ENCODE results near the gene TSSK6.
"Not testable (repeated sequence)": the region's sequence is repeated elsewhere in the genome, so short reads cannot be mapped to it uniquely, and the experiment has no call there.

Gene TSSK6

DNA sequence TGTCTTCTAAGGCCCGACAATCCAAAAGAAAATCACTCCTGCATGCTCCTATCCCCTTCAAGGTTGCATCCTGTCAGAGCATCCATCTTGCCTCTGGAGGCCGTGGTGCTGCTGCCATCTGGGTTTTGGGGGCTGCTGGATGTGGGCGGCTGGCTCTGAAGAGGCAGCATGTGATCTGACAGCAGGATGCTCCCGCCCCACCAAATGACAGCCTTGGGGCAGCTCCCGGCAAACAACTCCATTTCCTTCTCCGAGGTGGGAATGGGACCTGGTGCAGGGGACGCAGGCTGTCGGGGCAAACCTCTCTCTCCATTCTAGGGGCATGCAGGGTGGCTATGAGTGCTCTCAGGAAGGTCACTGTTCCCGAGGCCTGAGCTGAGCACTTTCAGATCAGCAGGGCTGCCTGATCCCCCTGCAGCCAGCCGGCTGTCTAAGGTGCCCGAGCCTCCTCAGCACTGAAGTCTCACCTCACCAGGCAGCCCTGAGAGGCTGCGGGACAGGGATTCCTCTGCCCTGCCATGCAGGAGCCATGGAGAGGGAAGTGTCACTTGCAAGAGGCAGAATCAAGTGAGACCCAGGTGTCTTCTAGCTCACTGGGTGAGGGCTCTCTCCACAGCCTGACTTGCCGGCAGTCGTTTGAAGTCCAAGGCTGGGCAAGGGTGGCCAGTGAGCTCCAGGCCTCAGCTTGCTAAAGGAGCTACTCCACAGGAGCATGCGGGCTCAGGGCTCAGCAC, 28.8 kb downstream of the TSSK6 start:
- DNase-seq, result no peak

- DNase-seq, result no peak
Observed at GRCh38 chr19:19485998-19486290, 29.4 kb downstream of the TSSK6 start.

GRCh38 chr19:19485161-19485997, 30.0 kb downstream of the TSSK6 start:
- DNase-seq, result no peak

DNA sequence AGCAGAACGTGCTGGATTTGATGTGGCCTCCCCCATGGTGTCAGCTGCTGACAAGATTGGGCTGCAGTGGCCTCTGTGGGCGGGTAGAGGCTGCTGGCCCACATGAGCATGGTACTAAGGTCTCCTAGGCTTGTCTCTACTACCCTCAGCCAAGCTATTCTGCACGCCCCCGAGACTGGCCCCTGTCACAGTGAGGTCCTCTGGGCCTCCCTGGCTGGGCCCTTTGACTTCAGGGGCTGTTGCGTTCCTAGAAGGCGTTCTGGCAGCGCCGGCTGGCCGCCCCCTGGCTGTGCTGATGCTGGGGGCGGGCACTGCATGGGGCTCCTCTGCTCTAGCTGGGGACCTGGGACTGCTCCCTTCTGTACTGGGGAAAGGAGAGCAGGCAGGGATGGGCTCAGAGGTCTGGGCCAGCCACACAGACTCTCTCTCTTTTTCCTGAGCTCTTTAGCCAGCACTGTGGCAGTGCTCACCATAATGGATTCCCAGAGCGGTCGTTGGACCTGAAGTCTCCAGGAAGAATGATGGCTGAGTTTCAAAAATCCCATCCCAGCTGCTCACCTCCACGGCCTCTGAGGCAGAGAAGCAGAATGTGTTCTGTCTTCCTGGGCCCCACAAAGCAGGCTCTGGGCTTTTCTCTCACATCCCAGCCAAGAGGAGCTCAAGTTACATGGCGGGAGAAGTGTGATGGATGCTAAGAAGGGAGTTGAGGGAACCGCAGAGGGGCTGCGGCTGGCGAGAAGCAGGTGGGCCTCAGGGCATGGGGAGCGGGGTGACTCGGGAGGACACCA, 32.3 kb downstream of the TSSK6 start:
- DNase-seq, result no peak

DNA sequence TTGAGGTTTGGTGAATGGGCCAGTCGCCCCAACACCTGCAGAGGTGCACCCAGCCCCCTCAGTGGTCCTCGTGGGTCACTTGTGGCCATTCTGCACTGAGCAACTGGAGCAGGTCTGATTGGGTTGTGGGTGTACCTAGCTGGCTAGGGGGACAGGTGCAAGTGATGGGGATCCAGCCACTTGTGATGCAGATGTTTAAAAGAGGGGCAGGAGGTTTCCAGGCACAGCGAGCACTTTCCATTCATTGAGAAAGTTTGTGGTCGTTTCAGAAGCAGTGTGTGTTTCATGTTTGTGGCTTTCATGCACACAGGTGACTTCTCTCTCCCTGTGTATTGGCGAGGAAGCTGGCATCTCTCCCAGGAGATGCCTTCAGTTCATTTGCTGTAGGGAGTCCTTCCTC, 34.7 kb downstream of the TSSK6 start:
- DNase-seq, result no peak

DNA sequence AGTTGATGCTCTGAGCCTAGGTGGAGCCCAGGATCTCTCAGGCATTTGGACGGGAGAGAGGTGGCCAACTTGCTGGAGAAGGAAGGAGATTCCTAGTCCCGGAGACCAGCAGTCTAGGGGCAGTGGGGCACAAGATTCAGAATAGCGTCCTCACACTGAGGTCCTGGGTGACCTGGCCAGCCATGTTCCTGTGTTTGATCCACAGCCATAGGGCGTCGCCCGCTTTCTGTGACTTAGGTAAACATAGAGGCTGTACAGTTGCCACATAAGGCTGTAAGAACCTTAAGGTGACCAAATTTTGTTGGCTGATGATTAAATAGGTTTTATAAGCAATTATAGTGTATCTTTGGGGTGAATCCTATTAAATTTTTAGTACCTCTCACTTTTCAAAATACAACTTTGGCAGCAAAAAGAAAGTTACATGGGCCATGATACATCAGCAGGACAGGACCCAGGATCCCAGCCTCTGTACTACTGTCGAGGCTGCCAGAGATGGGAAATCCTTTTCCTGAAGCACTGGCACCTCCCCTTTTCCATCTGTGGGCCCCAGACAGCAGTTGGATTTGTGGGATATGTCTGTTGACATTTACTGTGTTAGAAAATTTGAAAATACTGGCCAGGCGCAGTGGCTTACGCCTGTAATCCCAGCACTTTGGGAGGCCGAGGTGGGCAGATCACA, 37.5 kb downstream of the TSSK6 start:
- no peak for DNase-seq

DNA sequence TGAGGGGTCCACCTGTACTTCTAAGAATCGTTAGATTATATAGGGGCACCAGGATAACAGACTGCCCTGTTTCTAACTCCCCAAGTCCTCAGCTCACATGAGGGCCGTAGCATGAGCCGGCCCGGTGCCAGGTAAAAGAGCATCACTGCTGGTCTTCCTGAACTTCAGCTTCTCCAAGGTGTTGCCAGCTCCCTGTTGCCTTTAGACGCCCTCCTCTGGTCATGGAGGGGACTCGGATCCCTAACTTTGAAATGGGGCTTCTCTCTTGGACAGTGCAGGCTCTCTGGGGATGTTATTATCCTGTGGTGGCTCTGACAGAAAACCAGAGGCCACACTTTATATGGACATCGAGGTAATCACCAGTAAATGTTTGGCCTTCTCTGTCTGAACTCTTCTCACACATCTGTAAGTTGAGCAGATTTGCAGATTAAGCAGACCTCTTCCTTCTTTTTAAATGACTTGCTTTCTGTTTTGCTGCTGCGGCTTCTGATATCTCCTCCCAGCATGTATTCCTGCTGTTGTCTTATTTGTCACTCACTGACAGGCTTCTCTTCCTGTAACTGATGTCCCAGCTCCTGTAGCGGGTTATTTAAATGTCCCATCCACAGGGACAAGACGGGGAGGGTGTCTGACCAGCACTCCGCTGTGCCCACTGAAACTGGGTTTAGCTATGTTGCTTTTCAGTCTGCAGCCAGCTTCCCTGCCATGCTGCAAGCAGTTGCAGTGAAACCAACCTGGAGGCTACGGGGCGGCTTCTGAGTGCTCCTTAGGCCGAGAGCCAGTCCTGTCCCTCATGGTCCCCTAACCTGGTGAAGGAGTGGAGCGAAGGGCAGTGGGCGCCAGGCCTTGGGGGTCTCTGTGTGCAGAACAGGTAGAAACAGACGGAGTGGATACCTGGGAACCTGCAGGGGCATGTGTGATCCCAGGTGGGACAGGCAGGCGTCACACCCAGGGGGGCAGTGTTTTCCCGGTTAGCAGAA, 39.2 kb downstream of the TSSK6 start:
- no peak for DNase-seq

GRCh38 chr19:19475015-19475765, 40.2 kb downstream of the TSSK6 start:
- no peak for DNase-seq

DNA sequence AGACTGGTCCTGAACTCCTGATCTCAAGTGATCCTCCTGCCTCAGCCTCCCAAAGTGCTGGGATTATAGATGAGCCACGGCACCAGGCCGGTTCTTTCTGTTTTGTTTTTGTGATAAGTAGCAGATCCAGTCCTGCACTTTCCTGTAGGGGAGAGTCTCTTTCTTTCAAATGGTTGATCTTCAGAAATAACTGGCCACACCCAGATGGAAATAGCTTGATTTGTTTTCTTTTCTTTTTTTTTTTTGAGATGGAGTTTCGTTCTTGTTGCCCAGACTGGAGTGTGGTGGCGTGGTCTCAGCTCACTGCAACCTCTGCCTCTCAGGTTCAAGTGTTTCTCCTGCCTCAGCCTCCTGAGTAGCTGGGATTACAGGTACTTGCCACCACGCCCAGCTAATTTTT, 43.2 kb downstream of the TSSK6 start:
- DNase-seq, result not testable (repeated sequence)

- DNase-seq, result no peak
Observed at GRCh38 chr19:19471682-19472081, 43.7 kb downstream of the TSSK6 start.

- DNase-seq, result no peak
Observed at GRCh38 chr19:19470579-19470978, 44.8 kb downstream of the TSSK6 start.

DNA sequence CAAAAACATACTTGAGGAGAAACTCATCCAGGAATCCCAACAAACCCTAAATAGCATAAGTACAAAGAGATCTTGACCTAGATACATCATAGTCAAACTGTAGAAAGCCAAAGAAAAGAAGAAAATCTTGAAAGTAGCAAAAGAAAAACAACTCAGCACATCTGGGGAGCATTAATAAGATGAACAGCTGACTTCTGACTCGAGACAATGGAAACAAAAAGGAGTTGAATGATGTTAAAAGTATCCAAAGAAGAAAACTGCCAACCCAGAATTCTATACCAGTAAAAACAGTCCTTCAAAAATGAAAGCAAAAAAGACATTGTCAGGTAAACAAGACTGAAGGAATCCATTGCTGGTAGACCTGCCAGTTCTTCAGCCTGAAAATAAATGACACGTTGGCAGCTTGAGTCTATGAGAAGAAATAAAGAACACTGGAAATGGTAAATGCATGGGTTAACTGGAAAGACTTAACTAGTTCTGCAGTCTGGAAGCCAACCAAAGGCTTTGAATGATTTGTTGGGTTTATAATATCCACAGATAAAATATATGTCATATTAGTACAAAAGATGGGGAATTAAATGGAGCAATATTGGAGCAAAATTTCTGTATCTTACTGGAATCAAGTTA, 46.8 kb downstream of the TSSK6 start:
- no peak for DNase-seq

GRCh38 chr19:19466201-19466600, 49.1 kb downstream of the TSSK6 start:
- no peak for DNase-seq

- no peak for DNase-seq
Observed at GRCh38 chr19:19465436-19466070, 49.8 kb downstream of the TSSK6 start.

GRCh38 chr19:19464339-19465098, 50.8 kb downstream of the TSSK6 start:
- no peak for DNase-seq

All from NCI-H446 (cell line).